ENCODE results near the gene PLPP4. TPM values are rescaled to one million over a fixed set of nuclear protein-coding genes. Genes with fewer than 3 reads are reported as not detected.

The PLPP4 gene
- total RNA-seq, 3 donors from 2014 or later = not detected

DNA sequence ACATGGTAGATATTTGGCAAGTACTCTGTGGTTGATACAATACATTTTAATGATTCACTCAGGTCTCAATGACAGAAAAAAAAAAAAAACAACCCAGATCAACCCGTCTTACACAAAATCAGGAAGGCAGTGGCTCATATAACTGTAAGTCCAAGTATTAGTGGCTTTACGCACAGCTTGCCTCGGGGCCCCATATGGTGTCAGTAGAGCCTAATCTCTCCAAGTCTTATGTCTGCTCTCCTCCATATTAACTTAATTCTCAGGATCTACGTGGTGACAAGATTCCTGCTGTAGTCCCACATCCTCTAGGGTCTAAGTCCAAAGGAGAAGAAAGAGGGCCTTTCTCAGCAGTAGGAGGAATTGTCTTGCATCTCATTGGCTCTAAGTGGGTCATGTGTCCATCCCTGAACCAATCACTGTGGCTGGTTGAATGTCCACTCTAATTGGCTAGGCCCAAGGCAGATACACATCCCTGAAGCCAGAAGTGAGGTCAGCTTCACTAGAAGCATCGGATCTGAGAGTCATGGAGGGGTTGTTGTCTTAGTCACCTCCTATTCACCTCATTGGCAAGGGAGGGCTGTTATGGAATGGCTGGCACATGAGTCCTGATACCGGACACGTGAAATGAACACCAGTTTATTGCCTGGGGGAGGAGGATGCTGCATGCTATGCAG is 20.5 kb upstream of the PLPP4 start:
- DNase-seq (no peak), ATAC-seq (no peak)
- Mint-ChIP-seq H3K27me3 (ENCODE audit: low read depth) (peaks cover 12% of the 10 kb centered on the region), H3K9me3 (no peaks in the 10 kb centered on the region), H3K4me3 (no peak overlapping the region), H3K4me1 (ENCODE audit: low read depth) (no peaks in the 10 kb centered on the region), H3K36me3 (ENCODE audit: insufficient read depth) (no peaks in the 10 kb centered on the region)

DNA sequence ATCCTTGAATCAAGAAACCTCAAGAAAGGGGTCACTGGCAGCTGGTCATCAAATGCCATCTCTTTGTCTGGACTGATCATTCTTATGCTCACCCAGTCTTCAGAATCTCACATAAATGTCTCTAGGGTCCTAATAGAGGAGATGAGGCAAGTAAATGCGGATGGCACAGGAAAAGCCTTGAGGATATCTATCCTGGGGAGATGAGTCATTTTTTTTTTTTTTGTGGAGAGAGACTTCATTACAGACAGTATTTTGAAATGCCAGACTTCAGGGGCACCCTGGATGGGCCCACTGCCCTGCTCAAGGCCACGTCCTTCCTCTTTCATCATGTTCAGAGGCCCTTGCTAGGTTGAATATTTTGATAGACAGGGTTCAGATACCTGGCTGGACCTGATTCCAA is 19.5 kb upstream of the PLPP4 start:
- DNase-seq (no peak), ATAC-seq (no peak)
- Mint-ChIP-seq H3K36me3 (ENCODE audit: insufficient read depth) (no peaks in the 10 kb centered on the region), H3K9me3 (no peaks in the 10 kb centered on the region), H3K4me3 (no peak overlapping the region), H3K27me3 (ENCODE audit: low read depth) (peaks cover 7% of the 10 kb centered on the region), H3K4me1 (ENCODE audit: low read depth) (no peaks in the 10 kb centered on the region)

DNA sequence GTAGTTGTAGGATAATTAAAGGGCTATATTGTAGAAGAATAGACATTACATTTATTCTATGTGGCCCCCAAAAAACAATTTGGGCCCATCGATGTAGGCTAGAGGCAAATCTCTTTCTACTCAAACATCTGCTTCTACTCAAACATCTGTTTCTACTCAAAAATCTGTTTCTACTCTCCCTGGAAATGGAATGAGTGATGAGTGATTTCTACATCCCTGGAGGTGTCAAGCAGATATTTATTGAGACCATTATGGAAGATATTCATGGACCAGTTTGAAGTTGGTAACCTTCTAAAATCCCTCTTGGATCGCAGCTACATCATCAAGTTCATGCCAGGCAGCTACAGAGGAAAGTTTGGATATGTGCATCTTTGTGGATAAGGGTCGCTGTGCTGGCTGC is 5.1 kb upstream of the PLPP4 start:
- Mint-ChIP-seq H3K27me3 (ENCODE audit: low read depth) (peaks cover 11% of the 10 kb centered on the region), H3K4me1 (ENCODE audit: low read depth) (peaks cover 2% of the 10 kb centered on the region), H3K4me3 (no peak overlapping the region), H3K36me3 (ENCODE audit: insufficient read depth) (no peaks in the 10 kb centered on the region), H3K9me3 (no peaks in the 10 kb centered on the region)
- DNase-seq = no peak
- no peak for ATAC-seq

GRCh38 chr10:120453319-120453718 is 3.7 kb upstream of the PLPP4 start:
- ATAC-seq (no peak), DNase-seq (no peak)
- H3K36me3 Mint-ChIP-seq (ENCODE audit: insufficient read depth) = no peaks in the 10 kb centered on the region
- H3K9me3 Mint-ChIP-seq = no peaks in the 10 kb centered on the region
- peaks cover 18% of the 10 kb centered on the region for H3K27me3 Mint-ChIP-seq (ENCODE audit: low read depth)
- peaks cover 2% of the 10 kb centered on the region for H3K4me1 Mint-ChIP-seq (ENCODE audit: low read depth)
- H3K4me3 Mint-ChIP-seq = no peak overlapping the region

DNA sequence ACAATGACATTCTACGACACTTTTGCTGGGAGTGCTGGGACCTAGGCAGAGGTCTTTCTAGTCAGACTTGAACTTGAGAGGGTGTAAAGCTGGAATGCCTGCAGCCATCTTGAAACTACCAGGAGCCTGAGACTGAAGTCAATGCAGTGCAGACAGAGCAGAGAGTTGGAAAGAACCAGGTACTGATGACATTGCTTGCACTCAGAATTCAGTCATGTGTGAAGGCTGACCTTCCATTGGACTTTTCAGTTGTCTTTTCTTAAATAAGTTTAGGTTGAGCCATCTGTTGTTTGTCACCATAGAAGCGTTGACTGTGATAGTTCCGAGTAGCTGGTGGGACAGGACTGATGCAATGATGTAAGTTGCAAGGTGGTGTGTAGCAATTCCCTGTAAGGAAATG is 3.1 kb upstream of the PLPP4 start:
- H3K4me1 Mint-ChIP-seq (ENCODE audit: low read depth) = peaks cover 2% of the 10 kb centered on the region
- peaks cover 23% of the 10 kb centered on the region for H3K27me3 Mint-ChIP-seq (ENCODE audit: low read depth)
- no peak for DNase-seq
- H3K4me3 Mint-ChIP-seq = no peak overlapping the region
- ATAC-seq = no peak
- H3K9me3 Mint-ChIP-seq = no peaks in the 10 kb centered on the region
- H3K36me3 Mint-ChIP-seq (ENCODE audit: insufficient read depth) = no peaks in the 10 kb centered on the region

DNA sequence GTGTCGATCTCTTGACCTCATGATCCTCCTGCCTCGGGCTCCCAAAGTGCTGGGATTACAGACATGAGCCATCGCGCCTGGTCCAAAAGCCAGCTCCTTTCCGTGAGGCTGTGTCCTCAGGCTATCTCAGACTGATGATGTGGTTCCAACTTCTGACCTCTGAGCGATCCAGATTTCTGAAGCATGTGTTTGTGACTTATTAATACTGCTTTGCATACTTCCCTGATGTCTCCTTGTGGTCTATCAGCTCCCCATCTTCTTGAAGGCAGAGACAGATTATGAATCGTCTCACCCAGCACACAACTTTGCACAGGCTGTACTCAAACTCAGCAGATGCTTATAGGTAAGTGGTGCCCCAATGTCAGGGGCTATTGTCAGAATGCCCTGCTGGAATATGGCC is 2.0 kb upstream of the PLPP4 start:
- no peak for ATAC-seq
- H3K36me3 Mint-ChIP-seq (ENCODE audit: insufficient read depth) = no peaks in the 10 kb centered on the region
- H3K27me3 Mint-ChIP-seq (ENCODE audit: low read depth) = peaks cover 32% of the 10 kb centered on the region
- no peak for DNase-seq
- no peaks in the 10 kb centered on the region for H3K9me3 Mint-ChIP-seq
- H3K4me3 Mint-ChIP-seq = no peak overlapping the region
- peaks cover 2% of the 10 kb centered on the region for H3K4me1 Mint-ChIP-seq (ENCODE audit: low read depth)

- H3K36me3 Mint-ChIP-seq (ENCODE audit: insufficient read depth) = no peaks in the 10 kb centered on the region
- ATAC-seq (no peak), DNase-seq (no peak)
- H3K9me3 Mint-ChIP-seq = no peaks in the 10 kb centered on the region
- H3K27me3 Mint-ChIP-seq (ENCODE audit: low read depth) = peaks cover 32% of the 10 kb centered on the region
- no peak overlapping the region for H3K4me3 Mint-ChIP-seq
- H3K4me1 Mint-ChIP-seq (ENCODE audit: low read depth) = peaks cover 2% of the 10 kb centered on the region
Measured at GRCh38 chr10:120455606-120456005, 1.4 kb upstream of the PLPP4 start.

DNA sequence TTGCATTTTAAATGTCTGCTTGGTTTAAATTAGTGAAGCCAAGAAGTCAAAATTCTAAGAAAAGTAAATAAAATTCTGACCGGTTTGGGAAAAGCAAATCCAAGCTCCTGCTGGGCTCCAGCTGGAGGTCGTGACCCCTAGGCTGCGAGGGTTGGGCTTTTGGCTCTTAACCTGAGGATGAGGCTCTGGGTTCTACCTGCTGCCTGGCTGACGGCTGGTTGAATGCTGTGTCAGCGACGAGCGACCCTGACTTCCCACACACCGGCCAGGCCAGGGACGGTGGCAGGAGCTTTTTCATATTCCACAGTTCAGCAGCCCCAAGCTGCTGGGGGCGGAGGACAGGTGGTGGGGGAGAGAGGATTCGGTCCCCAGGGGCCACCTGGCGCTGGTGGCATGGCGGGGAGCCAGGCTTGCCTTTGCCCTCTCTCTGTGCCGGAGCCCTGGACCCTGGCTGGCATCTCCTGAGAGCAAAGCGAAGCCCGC is 843 bp upstream of the PLPP4 start:
- Mint-ChIP-seq H3K9me3 (no peaks in the 10 kb centered on the region), H3K4me1 (ENCODE audit: low read depth) (peaks cover 2% of the 10 kb centered on the region), H3K4me3 (no peak overlapping the region), H3K27me3 (ENCODE audit: low read depth) (peaks cover 32% of the 10 kb centered on the region), H3K36me3 (ENCODE audit: insufficient read depth) (no peaks in the 10 kb centered on the region)
- ATAC-seq (no peak), DNase-seq (no peak)

DNA sequence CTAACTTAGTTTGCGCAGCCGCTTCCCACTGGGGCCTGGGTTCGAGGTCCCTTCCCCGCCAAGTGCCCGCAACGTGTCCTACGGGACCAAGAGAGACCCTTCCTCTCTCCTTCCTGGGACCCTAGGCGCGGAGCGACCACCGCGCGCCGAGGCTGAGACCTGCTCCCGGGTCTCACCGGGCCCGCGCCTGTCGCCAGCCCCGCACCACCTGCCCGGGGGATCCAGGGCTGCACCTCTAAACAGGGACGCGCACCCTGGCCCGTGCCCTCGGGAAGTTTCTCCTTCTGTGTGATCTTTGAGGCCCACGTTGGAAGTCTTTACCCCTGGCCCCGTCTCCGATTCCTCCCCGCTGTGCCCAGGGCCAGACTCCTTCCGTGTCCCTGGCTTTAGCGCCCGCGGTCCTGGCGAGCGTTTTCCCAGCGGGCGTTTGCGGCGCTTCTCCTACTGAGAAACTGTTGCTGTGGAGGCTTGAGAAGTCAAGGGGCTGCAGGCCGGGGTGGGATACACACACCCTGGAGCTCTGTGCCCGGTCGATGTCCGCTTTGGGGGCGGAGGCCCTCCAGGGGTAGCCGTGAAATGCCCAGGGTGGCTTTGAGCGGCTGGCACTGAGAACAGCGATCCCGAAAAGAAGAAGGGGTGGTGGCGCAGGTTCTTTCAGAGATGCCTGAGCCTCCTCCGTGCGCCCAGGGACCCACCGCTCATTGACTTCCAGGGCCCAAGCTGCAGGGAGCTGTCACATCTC is 575 bp downstream of the PLPP4 start:
- H3K27me3 Mint-ChIP-seq (ENCODE audit: low read depth) = peaks cover 32% of the 10 kb centered on the region
- no peaks in the 10 kb centered on the region for H3K36me3 Mint-ChIP-seq (ENCODE audit: insufficient read depth)
- DNase-seq (no peak), ATAC-seq (peak in 1 of 2 donors; percentile 7)
- H3K9me3 Mint-ChIP-seq = no peaks in the 10 kb centered on the region
- no peak overlapping the region for H3K4me3 Mint-ChIP-seq
- H3K4me1 Mint-ChIP-seq (ENCODE audit: low read depth) = peaks cover 2% of the 10 kb centered on the region

- Mint-ChIP-seq H3K9me3 (no peaks in the 10 kb centered on the region), H3K4me3 (no peak overlapping the region), H3K36me3 (ENCODE audit: insufficient read depth) (no peaks in the 10 kb centered on the region), H3K27me3 (ENCODE audit: low read depth) (peaks cover 32% of the 10 kb centered on the region), H3K4me1 (ENCODE audit: low read depth) (peaks cover 2% of the 10 kb centered on the region)
- ATAC-seq (no peak), DNase-seq (no peak)
Measured at GRCh38 chr10:120458432-120458831, 1.4 kb downstream of the PLPP4 start.

- Mint-ChIP-seq H3K36me3 (ENCODE audit: insufficient read depth) (no peaks in the 10 kb centered on the region), H3K4me3 (no peak overlapping the region), H3K4me1 (ENCODE audit: low read depth) (peaks cover 2% of the 10 kb centered on the region), H3K9me3 (no peaks in the 10 kb centered on the region), H3K27me3 (ENCODE audit: low read depth) (peaks cover 32% of the 10 kb centered on the region)
- no peak for ATAC-seq
- DNase-seq = no peak
Measured at GRCh38 chr10:120459185-120459584, 2.2 kb downstream of the PLPP4 start.

DNA sequence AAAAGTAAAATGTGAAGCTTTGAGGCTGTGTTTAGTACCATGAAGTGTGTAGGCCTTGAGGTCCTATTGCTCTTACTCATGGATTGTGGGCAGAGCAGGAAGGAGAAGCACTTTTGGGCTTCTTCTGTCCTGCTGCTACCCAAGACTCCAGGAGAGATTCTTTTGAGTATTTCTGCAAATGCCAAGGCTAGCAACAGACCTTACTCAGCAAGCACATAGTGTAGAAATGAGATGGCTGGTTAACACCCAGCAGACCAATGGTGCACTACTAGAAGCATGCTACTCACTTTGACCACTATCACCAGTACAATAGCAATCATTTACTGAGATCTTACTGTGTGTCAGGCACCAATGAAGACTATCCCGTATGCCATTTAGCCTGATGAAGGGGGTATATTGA is 3.2 kb downstream of the PLPP4 start:
- Mint-ChIP-seq H3K4me3 (no peak overlapping the region), H3K36me3 (ENCODE audit: insufficient read depth) (no peaks in the 10 kb centered on the region), H3K4me1 (ENCODE audit: low read depth) (peaks cover 2% of the 10 kb centered on the region), H3K27me3 (ENCODE audit: low read depth) (peaks cover 32% of the 10 kb centered on the region), H3K9me3 (no peaks in the 10 kb centered on the region)
- no peak for ATAC-seq
- no peak for DNase-seq

GRCh38 chr10:120460776-120461175 is 3.7 kb downstream of the PLPP4 start:
- DNase-seq = no peak
- peaks cover 30% of the 10 kb centered on the region for H3K27me3 Mint-ChIP-seq (ENCODE audit: low read depth)
- H3K36me3 Mint-ChIP-seq (ENCODE audit: insufficient read depth) = no peaks in the 10 kb centered on the region
- H3K4me3 Mint-ChIP-seq = no peak overlapping the region
- peaks cover 2% of the 10 kb centered on the region for H3K4me1 Mint-ChIP-seq (ENCODE audit: low read depth)
- H3K9me3 Mint-ChIP-seq = no peaks in the 10 kb centered on the region
- no peak for ATAC-seq

GRCh38 chr10:120462018-120462682 is 5.1 kb downstream of the PLPP4 start:
- H3K27me3 Mint-ChIP-seq (ENCODE audit: low read depth) = peaks cover 22% of the 10 kb centered on the region
- H3K4me1 Mint-ChIP-seq (ENCODE audit: low read depth) = no peaks in the 10 kb centered on the region
- no peak overlapping the region for H3K4me3 Mint-ChIP-seq
- no peaks in the 10 kb centered on the region for H3K36me3 Mint-ChIP-seq (ENCODE audit: insufficient read depth)
- ATAC-seq (no peak), DNase-seq (no peak)
- H3K9me3 Mint-ChIP-seq = no peaks in the 10 kb centered on the region

DNA sequence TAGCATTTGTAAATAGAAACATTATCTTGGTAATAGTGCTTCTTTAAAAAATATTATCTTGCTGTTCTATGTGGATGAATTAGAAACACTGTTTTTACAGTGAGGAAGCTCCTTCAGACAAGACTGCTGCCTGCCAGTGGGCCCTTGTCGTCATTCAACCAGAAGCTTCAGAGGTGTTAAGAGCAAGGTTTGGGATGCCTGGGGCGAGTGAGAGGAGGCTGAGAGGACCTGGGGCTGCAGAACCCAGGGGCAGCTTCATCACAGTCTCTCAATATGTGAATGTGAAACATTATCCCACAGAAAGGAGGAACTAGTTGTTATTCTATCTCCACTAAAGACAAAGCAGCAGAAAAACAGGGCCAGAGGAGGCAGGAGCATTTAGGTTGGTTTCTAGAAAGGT is 8.1 kb downstream of the PLPP4 start:
- DNase-seq (no peak), ATAC-seq (no peak)
- no peak overlapping the region for H3K4me3 Mint-ChIP-seq
- no peaks in the 10 kb centered on the region for H3K9me3 Mint-ChIP-seq
- H3K27me3 Mint-ChIP-seq (ENCODE audit: low read depth) = no peaks in the 10 kb centered on the region
- no peaks in the 10 kb centered on the region for H3K4me1 Mint-ChIP-seq (ENCODE audit: low read depth)
- H3K36me3 Mint-ChIP-seq (ENCODE audit: insufficient read depth) = no peaks in the 10 kb centered on the region
